Nephron progenitor cell (in vitro differentiated cells): ENCODE results near the gene C2orf92.
"Not testable (repeated sequence)": the region's sequence is repeated elsewhere in the genome, so short reads cannot be mapped to it uniquely, and the experiment has no call there.

ENCODE experiments used
- DNase-seq: peaks from one replicate; pipeline ENCODE4 v3.0.0; 2021
- H3K27ac Mint-ChIP-seq: 2 replicates; pipeline ENCODE4 v1.8.0; 2021; ENCODE audit warnings: mild to moderate bottlenecking, moderate library complexity, mixed read lengths
- H3K27me3 Mint-ChIP-seq: 2 replicates; pipeline ENCODE4 v1.8.0; 2021; ENCODE audit warnings: mild to moderate bottlenecking, low read depth, mixed read lengths; ENCODE audit not compliant: poor library complexity
- H3K36me3 Mint-ChIP-seq: 2 replicates; pipeline ENCODE4 v1.8.0; 2021; ENCODE audit warnings: low read depth, mixed read lengths
- H3K4me1 Mint-ChIP-seq: 2 replicates; pipeline ENCODE4 v1.8.0; 2021; ENCODE audit warnings: mixed read lengths
- H3K4me3 Mint-ChIP-seq: 2 replicates; pipeline ENCODE4 v1.8.0; 2021; ENCODE audit warnings: mild to moderate bottlenecking, moderate library complexity, mixed read lengths
- H3K9me3 Mint-ChIP-seq: 2 replicates; pipeline ENCODE4 v1.8.0; 2021; ENCODE audit warnings: mild to moderate bottlenecking, moderate library complexity, mixed read lengths
- CTCF ChIP-seq: fragments of 200-600 bp; sonication (generic); IDR thresholded peaks from 2 replicates; pipeline ENCODE4 v1.5.0; 2021; ENCODE audit warnings: antibody characterized with exemption

Gene C2orf92

GRCh38 chr2:97671526-97671925 is 2.0 kb downstream of the C2orf92 start:
- Mint-ChIP-seq H3K9me3 (no peaks in the 10 kb centered on the region), H3K4me3 (no peak overlapping the region), H3K36me3 (peaks cover 9% of the 10 kb centered on the region), H3K4me1 (peaks cover 41% of the 10 kb centered on the region), H3K27ac (no peak overlapping the region), H3K27me3 (no peaks in the 10 kb centered on the region)
- DNase-seq, result no peak
- no peak for TF ChIP-seq CTCF

GRCh38 chr2:97672606-97673140 is 3.2 kb downstream of the C2orf92 start:
- H3K4me1 Mint-ChIP-seq, result peaks cover 36% of the 10 kb centered on the region
- not testable (repeated sequence) for H3K27me3 Mint-ChIP-seq, H3K4me3 Mint-ChIP-seq, DNase-seq, H3K9me3 Mint-ChIP-seq
- peak overlapping the region; percentile 75 for H3K27ac Mint-ChIP-seq
- peaks cover 12% of the 10 kb centered on the region for H3K36me3 Mint-ChIP-seq

- peaks cover 14% of the 10 kb centered on the region for H3K9me3 Mint-ChIP-seq
- peaks cover 7% of the 10 kb centered on the region for H3K27me3 Mint-ChIP-seq
- H3K27ac Mint-ChIP-seq, result peak overlapping the region; percentile 60
- no peak for TF ChIP-seq CTCF
- peaks cover 15% of the 10 kb centered on the region for H3K36me3 Mint-ChIP-seq
- H3K4me3 Mint-ChIP-seq, result peak overlapping the region; percentile 19
- peaks cover 36% of the 10 kb centered on the region for H3K4me1 Mint-ChIP-seq
- no peak for DNase-seq
These were observed 3.8 kb downstream of the C2orf92 start for GRCh38 chr2:97673182-97673914.

GRCh38 chr2:97673915-97674283 is 4.4 kb downstream of the C2orf92 start:
- no peak overlapping the region for H3K4me3 Mint-ChIP-seq
- peak overlapping the region; percentile 60 for H3K27ac Mint-ChIP-seq
- no peak for TF ChIP-seq CTCF
- no peak for DNase-seq
- H3K27me3 Mint-ChIP-seq, result peaks cover 9% of the 10 kb centered on the region
- H3K36me3 Mint-ChIP-seq, result peaks cover 17% of the 10 kb centered on the region
- peaks cover 36% of the 10 kb centered on the region for H3K4me1 Mint-ChIP-seq
- H3K9me3 Mint-ChIP-seq, result peaks cover 18% of the 10 kb centered on the region

GRCh38 chr2:97675430-97676113 is 6.1 kb downstream of the C2orf92 start:
- Mint-ChIP-seq H3K36me3 (peaks cover 17% of the 10 kb centered on the region), H3K4me1 (peaks cover 36% of the 10 kb centered on the region), H3K27ac (no peak overlapping the region), H3K27me3 (peaks cover 9% of the 10 kb centered on the region), H3K9me3 (peaks cover 34% of the 10 kb centered on the region), H3K4me3 (no peak overlapping the region)
- DNase-seq, result no peak
- no peak for TF ChIP-seq CTCF

DNA sequence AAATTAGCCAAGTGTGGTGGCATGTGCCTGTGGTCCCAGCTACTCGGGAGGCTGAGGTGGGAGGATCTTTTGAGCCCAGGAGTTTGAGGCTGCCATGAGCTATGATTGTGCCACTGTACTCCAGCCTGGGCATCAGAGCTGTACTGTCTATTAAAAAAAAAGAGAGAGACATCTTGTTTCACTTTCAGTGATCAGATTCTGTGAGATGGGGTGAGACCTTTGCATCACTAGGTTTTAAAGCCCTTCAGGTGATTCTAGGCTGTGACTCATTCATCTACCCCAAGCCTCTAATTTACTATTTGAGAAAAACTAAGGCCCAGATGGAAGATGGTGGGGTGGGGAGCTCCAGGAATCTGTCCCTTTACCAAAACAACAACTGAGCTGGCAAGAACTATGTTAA is 7.1 kb downstream of the C2orf92 start:
- no peak for DNase-seq
- no peak for TF ChIP-seq CTCF
- H3K4me3 Mint-ChIP-seq, result no peak overlapping the region
- H3K27ac Mint-ChIP-seq, result no peak overlapping the region
- peaks cover 35% of the 10 kb centered on the region for H3K4me1 Mint-ChIP-seq
- peaks cover 38% of the 10 kb centered on the region for H3K9me3 Mint-ChIP-seq
- peaks cover 9% of the 10 kb centered on the region for H3K27me3 Mint-ChIP-seq
- peaks cover 17% of the 10 kb centered on the region for H3K36me3 Mint-ChIP-seq
